HepG2 (cell line): ENCODE measurements around the gene CEBPA. TPM values are rescaled to one million over a fixed set of nuclear protein-coding genes. Genes with fewer than 3 reads are reported as not detected.

Experiments
- AGO2 ChIP-seq: fragments of 200-400 bp; formaldehyde crosslinking; optimal IDR thresholded peaks from 2 replicates; pipeline ENCODE3; 2017; ENCODE audit warnings: mild to moderate bottlenecking, low read depth, low read length, moderate library complexity
- FOXO4 ChIP-seq: sonication (generic); formaldehyde crosslinking; conservative IDR thresholded peaks from 2 replicates; pipeline ENCODE4 v1.8.1; 2023; ENCODE audit warnings: missing genetic modification reagents
- MXD1 ChIP-seq: sonication (generic); formaldehyde crosslinking; IDR thresholded peaks from 2 replicates; pipeline ENCODE4 v1.4.0; 2020; ENCODE audit warnings: mild to moderate bottlenecking, missing genetic modification reagents
- RARA ChIP-seq: IDR thresholded peaks from 2 replicates; pipeline ENCODE4 v1.6.1; 2016; ENCODE audit warnings: missing genetic modification reagents, missing compliant biosample characterization
- SKIL ChIP-seq: sonication (generic); formaldehyde crosslinking; IDR thresholded peaks from 2 replicates; pipeline ENCODE4 v1.8.0; 2022; ENCODE audit warnings: missing genetic modification reagents, mild to moderate bottlenecking, moderate library complexity, borderline replicate concordance
- UBTF ChIP-seq: sonication (generic); formaldehyde crosslinking; IDR thresholded peaks from 2 replicates; pipeline ENCODE4 v1.4.0; 2020; ENCODE audit warnings: mild to moderate bottlenecking, missing genetic modification reagents
- ZNF281 ChIP-seq: sonication (generic); formaldehyde crosslinking; IDR thresholded peaks from 2 replicates; pipeline ENCODE4 v1.4.0; 2020; ENCODE audit warnings: missing genetic modification reagents, borderline replicate concordance
- ZNF33A ChIP-seq: sonication (generic); formaldehyde crosslinking; IDR thresholded peaks from 2 replicates; pipeline ENCODE4 v1.5.1; 2020; ENCODE audit warnings: missing genetic modification reagents, mild to moderate bottlenecking, moderate library complexity, borderline replicate concordance
- ZNF580 ChIP-seq: IDR thresholded peaks from 2 replicates; pipeline ENCODE4 v1.6.1; 2016; ENCODE audit warnings: low read depth, borderline replicate concordance
- ZNF639 ChIP-seq: conservative IDR thresholded peaks from 2 replicates; pipeline ENCODE4 v1.6.1; 2018; ENCODE audit warnings: missing genetic modification reagents
- ZNF878 ChIP-seq: sonication (generic); formaldehyde crosslinking; IDR thresholded peaks from 2 replicates; pipeline ENCODE4 v1.8.1; 2023; ENCODE audit warnings: mild to moderate bottlenecking, missing genetic modification reagents, moderate library complexity
- polyA plus RNA-seq, 8 experiments: library from polyadenylated mRNA; depleted of rRNA in 3 of 8; stranded (reverse) in 7 of 8; unstranded in 1 of 8; fragments of >200 nt; fragmentation: Illumina TruSeq in 4 of 8; extraction: Trizol in 4 of 8; gene quantifications; 2 replicates each; pipeline versions ENCODE4 v1.2.1 to v1.2.3, GENCODE V29; 2011 to 2016; ENCODE audit warnings: low read depth in 4 of 8, missing spikeins in 1 of 8, mixed read lengths in 1 of 8; ENCODE audit not compliant: insufficient read depth in 1 of 8
- total RNA-seq, 5 experiments: library from RNA; depleted of rRNA; stranded (reverse); fragments of >200 nt; fragmentation: Illumina TruSeq; extraction: Trizol; gene quantifications; 2 replicates each; pipeline ENCODE4 v1.2.3, GENCODE V29; 2016; ENCODE audit warnings: low read depth in 1 of 5

Gene CEBPA
- total and polyA plus RNA-seq, 2 of the 13 experiments (the other 11 are each of a cell fraction or from before 2014, with no cell fraction given): 24.8 to 103 TPM

- TF ChIP-seq ZNF281 (CRISPR knock-in tag) (0 out of 2 replicates have a peak, but pooled peaks have one; percentile 8), ZNF33A (CRISPR knock-in tag) (0 out of 2 replicates have a peak, but pooled peaks have one; percentile 35), AGO2 (peak; percentile 89), ZNF878 (CRISPR knock-in tag) (0 out of 2 replicates have a peak, but pooled peaks have one; percentile 23), MXD1 (CRISPR knock-in tag) (peak; percentile 44; the same call in 1 of the 2 replicates), SKIL (peak; percentile 49; the same call in 1 of the 2 replicates), ZNF639 (CRISPR knock-in tag) (0 out of 2 replicates have a peak, but pooled peaks have one; percentile 15), FOXO4 (CRISPR knock-in tag) (0 out of 2 replicates have a peak, but pooled peaks have one; percentile 85), UBTF (peak; percentile 38), ZNF580 (no peak), RARA (0 out of 2 replicates have a peak, but pooled peaks have one; percentile 7)
Measured at GRCh38 chr19:33302974-33303790, 848 bp upstream of the CEBPA start (continued).
